NCI-H748 (cell line): ENCODE measurements around the gene COL27A1.

Experiments
- DNase-seq: peaks from one replicate; lab custom pipeline; 2025; ENCODE audit not compliant: unreplicated experiment; lab: John Stamatoyannopoulos, UW

Gene COL27A1

GRCh38 chr9:114202849-114203248, 47.5 kb downstream of the COL27A1 start:
- DNase-seq: no peak

GRCh38 chr9:114203410-114204140, 48.2 kb downstream of the COL27A1 start:
- no peak for DNase-seq

GRCh38 chr9:114204265-114204664, 48.9 kb downstream of the COL27A1 start:
- DNase-seq: no peak

GRCh38 chr9:114205171-114206015, 50.1 kb downstream of the COL27A1 start:
- DNase-seq: no peak

GRCh38 chr9:114206221-114206789, 51.0 kb downstream of the COL27A1 start:
- DNase-seq: no peak

- no peak for DNase-seq
Measured at GRCh38 chr9:114207034-114207810, 51.9 kb downstream of the COL27A1 start.

- no peak for DNase-seq
Measured at GRCh38 chr9:114207845-114208244, 52.5 kb downstream of the COL27A1 start.

- no peak for DNase-seq
Measured at GRCh38 chr9:114209151-114209550, 53.8 kb downstream of the COL27A1 start.

- DNase-seq: no peak
Measured at GRCh38 chr9:114210136-114210535, 54.8 kb downstream of the COL27A1 start.

GRCh38 chr9:114210691-114211276, 55.4 kb downstream of the COL27A1 start:
- DNase-seq: no peak

GRCh38 chr9:114212826-114213225, 57.5 kb downstream of the COL27A1 start:
- no peak for DNase-seq

- DNase-seq: no peak
Measured at GRCh38 chr9:114213566-114213965, 58.2 kb downstream of the COL27A1 start.

GRCh38 chr9:114214181-114214580, 58.8 kb downstream of the COL27A1 start:
- DNase-seq: no peak

- DNase-seq: no peak
Measured at GRCh38 chr9:114214686-114215414, 59.5 kb downstream of the COL27A1 start.

GRCh38 chr9:114216081-114216480, 60.7 kb downstream of the COL27A1 start:
- peak; percentile 6 for DNase-seq

GRCh38 chr9:114216976-114217375, 61.6 kb downstream of the COL27A1 start:
- DNase-seq: no peak

GRCh38 chr9:114218264-114219120, 63.2 kb downstream of the COL27A1 start:
- DNase-seq: no peak

- DNase-seq: no peak
Measured at GRCh38 chr9:114220061-114220541, 64.8 kb downstream of the COL27A1 start.
